ENCODE data around the gene LINC00237. TPM values are rescaled to one million over a fixed set of nuclear protein-coding genes. Genes with fewer than 3 reads are reported as not detected.

Gene LINC00237
- total RNA-seq, 2 donors from 2014 or later: 2.0 TPM; not detected in 1

GRCh38 chr20:21103582-21104465 is 2.3 kb downstream of the LINC00237 start:
- Histone ChIP-seq H3K36me3 (ENCODE audit: control insufficient read depth, insufficient read depth, low read length) (no peaks in the 10 kb centered on the region), H3K9ac (ENCODE audit: extremely low read depth, low read length, poor library complexity, severe bottlenecking) (no peak overlapping the region), H3K4me3 (ENCODE audit: low read length) (no peak overlapping the region), H3K9me3 (ENCODE audit: control insufficient read depth, low read length) (no peaks in the 10 kb centered on the region), H3K27ac (ENCODE audit: low read depth, low read length) (no peak overlapping the region), H3K27me3 (ENCODE audit: control insufficient read depth, insufficient read depth, low read length, poor library complexity, severe bottlenecking) (peaks cover 100% of the 10 kb centered on the region), H3K4me1 (ENCODE audit: control insufficient read depth, insufficient read depth, low read length) (no peaks in the 10 kb centered on the region)
- Mint-ChIP-seq H3K27me3 (ENCODE audit: insufficient read depth) (peaks cover 64% of the 10 kb centered on the region), H3K4me3 (peak overlapping the region; percentile 80), H3K4me1 (peaks cover 39% of the 10 kb centered on the region), H3K9me3 (no peaks in the 10 kb centered on the region), H3K27ac (no peak overlapping the region), H3K36me3 (ENCODE audit: low read depth) (no peaks in the 10 kb centered on the region)
- TF ChIP-seq CTCF (conservative IDR thresholded peaks at IDR 0.05): no peak
- peak; percentile 61 for DNase-seq
- WGBS, 2 experiments (ENCODE audit: insufficient coverage in 1 of 2, insufficient read length in 1 of 2): 16 to 18% methylated on average over 21 to 32 of the region's 32 CpGs

- H3K4me1 ChIP-seq (ENCODE audit: control insufficient read depth, insufficient read depth, low read length): no peaks in the 10 kb centered on the region
- Mint-ChIP-seq H3K36me3 (ENCODE audit: low read depth) (no peaks in the 10 kb centered on the region), H3K4me1 (peaks cover 45% of the 10 kb centered on the region), H3K4me3 (peak overlapping the region; percentile 80), H3K27me3 (ENCODE audit: insufficient read depth) (peaks cover 62% of the 10 kb centered on the region), H3K9me3 (no peaks in the 10 kb centered on the region), H3K27ac (peak overlapping the region; percentile 92)
- no peak overlapping the region for H3K9ac ChIP-seq (ENCODE audit: extremely low read depth, low read length, poor library complexity, severe bottlenecking)
- 0 to 3% methylated on average over 7 to 38 of the region's 38 CpGs for WGBS, 2 experiments (ENCODE audit: insufficient coverage in 1 of 2, insufficient read length in 1 of 2)
- H3K27ac ChIP-seq (ENCODE audit: low read depth, low read length): no peak overlapping the region
- peak; percentile 87 for DNase-seq
- H3K9me3 ChIP-seq (ENCODE audit: control insufficient read depth, low read length): no peaks in the 10 kb centered on the region
- TF ChIP-seq CTCF (conservative IDR thresholded peaks at IDR 0.05): no peak
- H3K4me3 ChIP-seq (ENCODE audit: low read length): peak overlapping the region; percentile 81
- peaks cover 100% of the 10 kb centered on the region for H3K27me3 ChIP-seq (ENCODE audit: control insufficient read depth, insufficient read depth, low read length, poor library complexity, severe bottlenecking)
- H3K36me3 ChIP-seq (ENCODE audit: control insufficient read depth, insufficient read depth, low read length): no peaks in the 10 kb centered on the region
Observed at GRCh38 chr20:21102603-21103311, 3.4 kb downstream of the LINC00237 start.

DNA sequence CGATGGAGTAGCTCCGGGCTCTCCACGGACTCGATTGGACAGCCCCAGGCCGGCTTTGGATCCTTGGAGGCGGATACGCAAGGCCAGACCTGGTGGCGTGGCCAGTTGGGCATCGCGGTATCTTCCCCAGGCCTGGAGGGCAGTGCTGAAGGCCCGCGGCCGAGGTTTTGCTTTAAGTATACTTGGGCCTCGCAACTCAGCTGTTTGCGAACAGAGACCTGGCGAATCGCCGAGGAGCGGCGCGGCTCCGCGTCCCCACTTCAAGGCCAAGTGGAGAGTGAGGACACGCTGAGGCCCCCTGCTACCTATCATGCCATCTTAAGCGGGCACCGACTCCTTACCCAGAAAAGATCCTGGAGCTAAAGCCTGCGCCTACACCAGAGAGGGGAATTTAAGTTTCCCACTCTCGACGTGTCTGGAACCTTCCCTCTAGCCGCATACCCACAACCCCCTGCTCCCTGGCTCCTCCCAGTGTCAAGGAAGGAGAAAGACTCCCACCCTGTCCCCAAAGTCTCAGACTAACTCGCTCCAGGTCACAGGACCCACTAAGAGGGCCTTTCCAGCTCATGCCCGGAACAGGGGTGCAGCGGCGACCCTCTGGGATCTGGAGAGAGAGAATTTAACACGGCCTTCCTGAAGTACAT is 4.1 kb downstream of the LINC00237 start:
- Histone ChIP-seq H3K9me3 (ENCODE audit: control insufficient read depth, low read length) (no peaks in the 10 kb centered on the region), H3K27ac (ENCODE audit: low read depth, low read length) (no peak overlapping the region), H3K9ac (ENCODE audit: extremely low read depth, low read length, poor library complexity, severe bottlenecking) (no peak overlapping the region), H3K36me3 (ENCODE audit: control insufficient read depth, insufficient read depth, low read length) (no peaks in the 10 kb centered on the region), H3K27me3 (ENCODE audit: control insufficient read depth, insufficient read depth, low read length, poor library complexity, severe bottlenecking) (peaks cover 100% of the 10 kb centered on the region), H3K4me1 (ENCODE audit: control insufficient read depth, insufficient read depth, low read length) (no peaks in the 10 kb centered on the region), H3K4me3 (ENCODE audit: low read length) (peak overlapping the region; percentile 81)
- H3K4me1 Mint-ChIP-seq: peaks cover 45% of the 10 kb centered on the region
- peak; percentile 85 for DNase-seq
- H3K27me3 Mint-ChIP-seq (ENCODE audit: insufficient read depth): peaks cover 56% of the 10 kb centered on the region
- TF ChIP-seq CTCF (conservative IDR thresholded peaks at IDR 0.05): no peak
- H3K27ac Mint-ChIP-seq: peak overlapping the region; percentile 92
- no peaks in the 10 kb centered on the region for H3K36me3 Mint-ChIP-seq (ENCODE audit: low read depth)
- no peaks in the 10 kb centered on the region for H3K9me3 Mint-ChIP-seq
- 7 to 8% methylated on average over 22 to 35 of the region's 35 CpGs for WGBS, 2 experiments (ENCODE audit: insufficient coverage in 1 of 2, insufficient read length in 1 of 2)
- peak overlapping the region; percentile 80 for H3K4me3 Mint-ChIP-seq

Measured in endodermal cell (in vitro differentiated cells).